Left lung (tissue), 10 donors: ENCODE results near the gene RIPOR3. TPM values are rescaled to one million over a fixed set of nuclear protein-coding genes. Genes with fewer than 3 reads are reported as not detected.
A peak's percentile ranks its signal among the peaks of the same experiment; 100 is the strongest.
"Not testable (repeated sequence)": the region's sequence is repeated elsewhere in the genome, so short reads cannot be mapped to it uniquely, and the experiment has no call there.

ENCODE experiments used
- ATAC-seq: fragments of 200-7000 bp; cut with Tn5 transposase; one replicate; pipeline ENCODE4 v1.9.1; 2020; ENCODE audit warnings: moderate library complexity
- DNase-seq, 4 donors: peaks; one replicate each; pipeline ENCODE4 v3.0.0-alpha.2; 2013 to 2020
- H3K27ac ChIP-seq, 2 donors: fragments of 200-600 bp; sonication (generic) in 1 of 2; one replicate each; pipeline versions ENCODE4 v1.5.0 to v1.8.0; 2020 to 2021
- H3K27me3 ChIP-seq, 2 donors: fragments of 200-600 bp; sonication (generic) in 1 of 2; one replicate each; pipeline versions ENCODE4 v1.5.0 to v1.8.0; 2020 to 2021
- H3K36me3 ChIP-seq, 2 donors: fragments of 200-600 bp; sonication (generic) in 1 of 2; one replicate each; pipeline versions ENCODE4 v1.5.0 to v1.8.0; 2020 to 2021
- H3K4me1 ChIP-seq, 2 donors: fragments of 200-600 bp; one replicate each; pipeline ENCODE4 v1.8.0; 2021
- H3K4me3 ChIP-seq, 2 donors: fragments of 200-600 bp; sonication (generic) in 1 of 2; one replicate each; pipeline versions ENCODE4 v1.5.0 to v1.8.0; 2020 to 2021; ENCODE audit warnings: mild to moderate bottlenecking in 1 of 2
- H3K9me3 ChIP-seq, 2 donors: fragments of 200-600 bp; sonication (generic) in 1 of 2; one replicate each; pipeline versions ENCODE4 v1.5.0 to v1.8.0; 2020 to 2021
- CTCF ChIP-seq, 2 donors: fragments of 200-600 bp; sonication (generic) in 1 of 2; IDR thresholded peaks; one replicate each; pipeline versions ENCODE4 v1.5.0 to v1.8.0; 2021; ENCODE audit warnings: antibody characterized with exemption in 2 of 2
- intact Hi-C, 2 donors: fragments of 100-400 bp; cut with DNase I; formaldehyde crosslinking; loops; one replicate each; pipeline versions ENCODE4 v1.11.2 to v1.14.2; 2022
- polyA plus RNA-seq, 6 donors: library from polyadenylated mRNA; unstranded; fragments of 120-200 nt; gene quantifications; one replicate each; pipeline ENCODE4 v1.2.1, GENCODE V29; 2013; ENCODE audit not compliant: insufficient read length in 6 of 6
- total RNA-seq, 2 donors: library from RNA; stranded (reverse); fragmentation: NEBNext Ultra II Directional; extraction: Animal tissue kit (Norgen Biotek cat#: 25700); gene quantifications; one replicate each; pipeline ENCODE4 v1.2.1, GENCODE V29; 2021
- donor health status: DM: no; HTN: yes; CAD: no.
- donor health status: DM: no; HTN: no; CAD: no.

Gene RIPOR3
- total and polyA plus RNA-seq, 8 donors: 2.0 to 7.0 (median 2.8) TPM

DNA sequence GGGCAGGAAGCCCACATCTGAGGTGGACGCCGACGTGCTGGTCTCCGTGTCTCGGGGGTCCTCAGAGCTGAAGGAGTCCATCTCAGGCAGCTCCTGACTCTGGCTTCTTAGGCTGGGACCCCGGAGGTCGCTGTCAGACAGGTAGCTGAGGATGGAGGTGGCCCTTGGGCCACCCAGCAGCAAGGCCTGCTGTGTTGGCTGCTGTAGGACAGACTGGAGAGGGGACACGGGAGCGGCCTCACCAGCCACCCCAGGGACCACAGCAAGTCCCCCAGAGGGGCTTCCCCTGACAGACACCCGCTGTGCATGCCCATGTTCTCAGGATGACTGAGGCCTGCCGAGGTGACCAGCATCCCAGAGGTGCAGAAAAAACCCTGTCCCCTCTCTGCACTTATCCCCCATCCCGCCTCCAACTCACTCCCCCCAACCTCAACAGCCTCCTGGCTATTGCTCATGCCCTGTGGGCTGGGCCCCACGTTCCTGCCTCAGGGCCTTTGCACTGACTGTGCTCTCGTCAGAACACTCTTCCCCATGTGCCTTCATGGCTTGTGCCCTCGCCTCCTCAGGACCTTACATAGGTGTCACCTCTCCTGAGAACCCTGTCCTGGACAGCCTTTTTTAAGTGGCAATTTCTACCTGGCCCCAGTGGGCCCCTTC lies 88.8 kb downstream of the RIPOR3 start:
- Histone ChIP-seq H3K9me3 (no peaks in the 10 kb centered on the region), H3K27me3 (no peaks in the 10 kb centered on the region), H3K27ac (no peak overlapping the region), H3K4me1 (no peaks in the 10 kb centered on the region), H3K36me3 (peaks cover 0 to 5% of the 10 kb centered on the region in 2 donors), H3K4me3 (no peak overlapping the region)
- DNase-seq: peak in 1 of 4 donors; percentile 39
- no peak for TF ChIP-seq CTCF (IDR thresholded peaks at IDR 0.05)
- intact Hi-C loops: no loop called here
- ATAC-seq: no peak

DNA sequence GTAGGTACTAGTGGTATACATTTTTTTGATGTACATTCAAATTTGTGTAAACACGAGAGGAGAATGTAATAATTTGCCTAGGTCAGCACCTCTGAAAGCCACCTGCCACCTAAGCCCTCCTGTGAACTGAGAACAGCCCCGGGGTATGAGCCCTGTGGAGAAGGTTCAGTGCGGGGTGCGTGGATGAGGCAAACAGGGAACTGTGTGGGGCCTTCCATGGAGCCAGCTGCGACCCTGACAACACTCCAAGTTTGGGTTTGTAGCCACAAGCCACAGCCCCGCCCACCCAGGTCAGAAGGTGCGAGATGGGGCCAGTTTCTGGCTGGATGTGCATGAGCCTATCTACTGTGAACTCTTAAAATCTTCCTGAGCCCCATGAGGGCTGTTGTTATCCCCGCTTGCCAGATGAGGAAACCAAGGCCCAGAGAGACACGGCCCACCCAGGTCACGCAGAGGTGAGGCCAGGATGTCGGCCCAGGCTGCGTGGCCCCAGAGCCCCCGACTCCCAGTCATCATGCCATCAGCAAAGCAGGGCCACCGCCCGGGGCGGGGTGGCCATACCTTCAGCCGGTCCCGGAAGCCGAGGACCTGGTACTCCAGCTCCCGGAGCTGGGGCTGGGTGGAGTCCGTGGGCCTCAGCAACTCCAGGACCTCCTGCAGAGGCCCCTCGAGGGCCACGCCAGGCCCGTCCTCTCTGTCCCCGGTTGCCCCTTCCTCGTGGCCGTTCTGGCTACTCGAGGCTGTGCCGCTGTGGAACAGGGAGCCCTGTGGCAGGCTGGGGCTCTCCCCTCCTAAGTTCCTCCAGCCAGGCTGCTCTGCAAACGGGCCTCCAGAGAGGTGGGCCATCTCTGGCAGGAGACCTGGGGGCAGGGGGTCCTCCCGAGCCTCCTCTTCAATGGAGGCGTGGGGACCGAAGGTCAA lies 89.6 kb downstream of the RIPOR3 start:
- Histone ChIP-seq H3K4me3 (no peak overlapping the region), H3K27ac (no peak overlapping the region), H3K27me3 (no peaks in the 10 kb centered on the region), H3K9me3 (no peaks in the 10 kb centered on the region), H3K36me3 (peaks cover 0 to 5% of the 10 kb centered on the region in 2 donors), H3K4me1 (no peaks in the 10 kb centered on the region)
- intact Hi-C loops: no loop called here
- ATAC-seq (no peak), DNase-seq (peak in 1 of 4 donors; percentile 76)
- TF ChIP-seq CTCF (IDR thresholded peaks at IDR 0.05): no peak

GRCh38 chr20:50600281-50600895 lies 91.0 kb downstream of the RIPOR3 start:
- Histone ChIP-seq H3K4me3 (no peak overlapping the region), H3K27ac (no peak overlapping the region), H3K36me3 (peaks cover 0 to 5% of the 10 kb centered on the region in 2 donors), H3K27me3 (no peaks in the 10 kb centered on the region), H3K4me1 (peaks cover 0 to 2% of the 10 kb centered on the region in 2 donors), H3K9me3 (no peaks in the 10 kb centered on the region)
- no peak for TF ChIP-seq CTCF (IDR thresholded peaks at IDR 0.05)
- ATAC-seq (no peak), DNase-seq (peak in 1 of 4 donors; percentile 7)
- intact Hi-C loops: no loop called here

DNA sequence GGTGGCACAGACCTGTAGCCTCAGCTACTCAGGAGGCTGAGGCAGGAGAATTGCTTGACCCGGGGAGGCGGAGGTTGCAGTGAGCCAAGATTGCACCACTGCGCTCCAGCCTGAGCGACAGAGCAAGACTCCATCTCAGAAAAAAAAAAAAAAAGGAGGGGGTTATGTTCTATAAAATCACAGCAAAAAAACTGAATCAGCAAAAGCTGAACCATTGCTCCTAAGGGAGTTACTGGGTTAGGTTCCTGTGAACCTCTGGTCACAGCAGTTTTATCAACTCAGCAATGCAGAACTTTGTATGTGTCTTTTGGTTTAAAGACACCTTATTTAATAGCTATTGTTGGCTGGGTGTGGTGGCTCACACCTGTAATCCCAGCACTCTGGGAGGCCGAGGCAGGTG lies 92.6 kb downstream of the RIPOR3 start:
- ATAC-seq, H3K9me3 ChIP-seq, intact Hi-C loops, H3K27ac ChIP-seq, H3K27me3 ChIP-seq, H3K36me3 ChIP-seq, H3K4me3 ChIP-seq: not testable (repeated sequence)
- peak in 1 of 4 donors; percentile 24 for DNase-seq
- H3K4me1 ChIP-seq: peaks cover 0 to 14% of the 10 kb centered on the region in 2 donors

GRCh38 chr20:50598074-50598473 lies 93.3 kb downstream of the RIPOR3 start:
- ATAC-seq (no peak), DNase-seq (peak in 1 of 4 donors; percentile 37)
- no peak for TF ChIP-seq CTCF (IDR thresholded peaks at IDR 0.05)
- H3K36me3 ChIP-seq: peaks cover 0 to 5% of the 10 kb centered on the region in 2 donors
- H3K4me3 ChIP-seq: no peak overlapping the region
- no peak overlapping the region for H3K27ac ChIP-seq
- H3K9me3 ChIP-seq: no peaks in the 10 kb centered on the region
- intact Hi-C loops: no loop called here
- H3K27me3 ChIP-seq: no peaks in the 10 kb centered on the region
- peaks cover 0 to 14% of the 10 kb centered on the region in 2 donors for H3K4me1 ChIP-seq
